GM19452 (cell line): ENCODE results near the gene ARHGAP22.

ENCODE experiments used
- ATAC-seq: cut with Tn5 transposase; IDR thresholded peaks from one replicate; pipeline ENCODE4 v1.9.1; 2021; ENCODE audit not compliant: unreplicated experiment

The ARHGAP22 gene

DNA sequence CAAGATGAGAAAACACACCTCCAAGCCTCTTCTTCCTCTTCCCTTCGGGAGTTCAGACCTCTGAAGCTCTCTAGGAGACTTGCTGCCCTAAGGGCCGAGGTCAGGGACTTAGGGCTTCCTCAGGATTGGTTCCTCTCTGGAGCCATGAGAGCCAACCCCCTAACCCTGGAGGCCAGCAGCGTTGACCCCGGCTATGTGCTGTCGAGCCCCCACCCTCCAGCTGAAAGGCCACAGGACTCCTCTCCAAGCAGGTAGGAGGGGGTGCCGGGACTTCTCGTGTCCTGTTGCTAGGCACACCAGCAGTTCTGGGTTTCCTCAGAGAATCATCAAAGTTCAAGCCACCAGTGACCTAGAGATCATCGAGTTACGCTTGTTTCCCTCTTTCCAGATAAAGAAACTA lies 87.4 kb downstream of the ARHGAP22 start:
- no peak for ATAC-seq

- no peak for ATAC-seq
Measured at GRCh38 chr10:48516911-48517310, 88.0 kb downstream of the ARHGAP22 start.

DNA sequence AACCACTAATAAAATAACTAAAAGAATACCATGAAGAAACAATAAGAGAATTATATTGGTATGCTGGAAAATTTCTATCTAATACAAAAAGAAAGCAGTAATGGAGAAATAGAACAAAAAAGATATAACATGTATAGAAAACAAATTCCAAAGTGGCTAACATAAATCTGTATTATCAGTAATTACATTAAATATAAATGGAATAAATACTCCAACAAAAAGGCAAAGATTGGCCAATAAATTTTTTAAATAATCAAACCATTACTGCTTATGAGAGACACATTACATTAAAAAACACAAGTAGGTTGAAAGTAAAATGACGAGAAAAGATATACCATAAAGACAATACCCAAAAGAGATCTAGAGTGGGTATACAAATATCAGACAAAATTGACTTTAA lies 90.0 kb downstream of the ARHGAP22 start:
- no peak for ATAC-seq

GRCh38 chr10:48514255-48514654 lies 90.6 kb downstream of the ARHGAP22 start:
- no peak for ATAC-seq

DNA sequence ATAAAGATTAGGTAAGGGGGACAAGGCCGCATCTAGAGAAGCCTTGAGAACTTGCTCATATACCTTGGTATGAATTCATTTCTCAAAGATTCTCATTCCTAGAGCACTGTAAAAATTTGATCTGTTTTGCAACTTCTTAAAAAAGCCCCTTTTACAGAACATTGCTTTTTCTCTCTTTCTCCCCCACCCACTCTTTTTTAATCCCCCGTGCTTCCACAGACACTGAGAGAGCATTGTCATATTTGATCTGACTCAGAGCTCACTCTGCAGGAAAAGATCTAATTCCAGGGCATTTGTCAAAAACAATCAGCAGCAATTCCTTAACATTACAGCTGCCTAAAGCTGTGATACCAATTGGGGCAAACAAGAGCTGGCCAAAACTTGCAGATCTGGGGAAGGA lies 92.0 kb downstream of the ARHGAP22 start:
- no peak for ATAC-seq

DNA sequence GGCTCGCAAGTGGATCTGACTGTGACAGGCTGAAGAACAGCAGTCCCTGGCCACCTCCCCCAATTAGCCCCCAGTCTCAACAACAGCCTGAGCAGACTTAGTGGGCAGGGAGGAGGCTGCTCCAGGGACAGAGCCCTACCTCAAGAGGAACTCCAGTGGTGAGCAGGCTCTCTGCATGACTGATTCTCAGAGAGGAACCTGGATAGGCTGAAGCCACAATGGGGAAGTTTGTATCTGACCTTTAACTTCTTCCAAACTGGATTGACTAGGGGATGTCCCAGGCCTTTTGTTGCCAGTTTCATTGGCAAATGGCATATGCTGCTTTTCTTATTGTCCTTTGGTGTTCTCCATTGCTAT lies 93.0 kb downstream of the ARHGAP22 start:
- ATAC-seq = no peak

GRCh38 chr10:48511066-48511874 lies 93.6 kb downstream of the ARHGAP22 start:
- ATAC-seq = no peak

DNA sequence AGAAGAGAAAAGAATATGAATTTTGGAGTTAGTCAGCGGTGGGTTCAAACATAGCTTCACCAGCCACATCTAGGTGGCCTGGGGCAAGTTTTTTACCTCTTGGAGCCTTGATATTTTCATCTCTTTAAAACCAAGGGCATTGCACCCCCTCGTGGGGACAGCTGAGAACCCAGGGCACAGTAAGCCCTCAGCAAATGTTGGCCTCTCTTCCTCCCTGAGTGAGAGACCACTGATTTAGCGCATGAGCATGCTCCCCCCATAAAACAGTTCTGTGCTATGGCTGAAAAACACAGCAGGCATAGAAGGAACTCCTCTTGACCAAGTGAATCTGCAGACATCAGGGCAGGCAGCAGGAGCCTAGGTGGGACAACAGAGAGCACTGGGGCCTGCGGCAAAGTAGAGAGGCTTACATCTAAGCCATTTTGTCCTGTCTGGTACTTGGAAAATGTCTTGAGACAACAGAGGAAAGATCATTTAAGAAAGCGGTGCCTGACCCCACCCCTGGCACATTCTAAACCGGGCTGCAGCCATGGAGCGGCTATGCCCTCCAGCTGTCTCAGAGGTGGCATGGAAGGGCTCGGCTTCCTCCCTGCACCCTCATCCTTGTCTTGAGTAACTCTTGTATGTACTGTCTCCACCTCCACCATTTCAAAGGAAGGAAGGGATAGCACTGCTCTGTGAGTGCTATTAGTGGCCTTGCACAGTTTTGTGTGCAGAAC lies 94.7 kb downstream of the ARHGAP22 start:
- no peak for ATAC-seq

GRCh38 chr10:48508791-48509772 lies 95.8 kb downstream of the ARHGAP22 start:
- no peak for ATAC-seq

DNA sequence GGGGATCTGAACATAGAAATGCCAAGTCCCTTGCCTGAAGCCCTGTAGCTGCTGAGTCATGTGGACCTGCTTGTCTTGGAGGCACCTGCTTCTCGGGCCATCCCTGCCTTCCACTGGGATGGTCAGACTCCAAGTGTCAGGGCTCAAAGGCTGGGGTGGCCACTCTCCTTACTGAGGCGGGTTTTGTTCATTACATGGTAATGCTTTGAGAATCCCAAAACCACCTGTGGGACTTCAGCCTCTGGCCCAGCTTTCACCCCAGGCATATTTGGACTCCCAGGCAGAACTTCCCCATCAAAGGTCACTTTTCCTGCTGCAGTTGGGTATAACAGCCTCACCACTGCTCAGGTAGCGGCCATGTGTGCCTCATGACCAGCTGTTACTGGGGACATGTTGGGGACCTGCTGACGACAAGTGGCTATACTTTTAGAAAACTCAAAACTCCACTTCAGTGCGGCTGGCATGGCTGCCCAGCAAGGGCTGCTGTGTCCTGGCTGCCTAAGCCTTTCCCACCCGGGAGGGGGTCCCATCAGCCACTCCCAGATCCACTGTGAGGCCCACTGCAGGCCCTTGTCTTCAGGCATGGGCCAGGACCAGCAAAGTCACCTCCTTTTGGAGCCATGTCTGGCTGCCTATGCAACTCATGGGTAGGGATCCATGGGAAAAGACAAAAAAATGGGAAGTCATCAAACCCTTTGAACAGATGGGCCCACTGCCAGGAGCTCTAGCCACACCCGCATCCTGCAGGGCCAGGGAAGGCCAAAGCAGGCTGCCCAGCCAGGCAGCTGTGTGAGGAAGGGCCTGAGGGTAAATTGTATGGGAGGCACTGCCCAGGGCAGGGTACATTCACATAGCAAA lies 96.7 kb downstream of the ARHGAP22 start:
- no peak for ATAC-seq

DNA sequence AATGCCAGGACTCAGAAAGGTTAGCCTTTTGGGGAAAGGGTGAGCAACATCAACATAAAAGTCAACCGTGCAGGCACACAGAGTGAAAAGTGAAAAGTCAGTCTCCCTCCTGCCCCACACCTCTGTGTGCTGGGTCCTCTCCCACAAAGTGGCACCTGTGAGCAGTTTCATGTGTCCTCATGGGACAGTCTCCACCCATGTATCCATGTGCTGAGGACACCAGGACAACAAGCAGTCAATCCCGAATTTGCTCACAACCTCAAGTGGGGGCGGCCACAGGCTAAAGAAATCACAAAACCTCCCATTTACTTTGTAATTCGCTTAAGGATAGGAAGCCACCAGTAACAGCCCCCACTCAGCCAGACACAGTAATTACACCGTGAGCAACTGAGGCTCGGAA lies 97.4 kb downstream of the ARHGAP22 start:
- no peak for ATAC-seq

DNA sequence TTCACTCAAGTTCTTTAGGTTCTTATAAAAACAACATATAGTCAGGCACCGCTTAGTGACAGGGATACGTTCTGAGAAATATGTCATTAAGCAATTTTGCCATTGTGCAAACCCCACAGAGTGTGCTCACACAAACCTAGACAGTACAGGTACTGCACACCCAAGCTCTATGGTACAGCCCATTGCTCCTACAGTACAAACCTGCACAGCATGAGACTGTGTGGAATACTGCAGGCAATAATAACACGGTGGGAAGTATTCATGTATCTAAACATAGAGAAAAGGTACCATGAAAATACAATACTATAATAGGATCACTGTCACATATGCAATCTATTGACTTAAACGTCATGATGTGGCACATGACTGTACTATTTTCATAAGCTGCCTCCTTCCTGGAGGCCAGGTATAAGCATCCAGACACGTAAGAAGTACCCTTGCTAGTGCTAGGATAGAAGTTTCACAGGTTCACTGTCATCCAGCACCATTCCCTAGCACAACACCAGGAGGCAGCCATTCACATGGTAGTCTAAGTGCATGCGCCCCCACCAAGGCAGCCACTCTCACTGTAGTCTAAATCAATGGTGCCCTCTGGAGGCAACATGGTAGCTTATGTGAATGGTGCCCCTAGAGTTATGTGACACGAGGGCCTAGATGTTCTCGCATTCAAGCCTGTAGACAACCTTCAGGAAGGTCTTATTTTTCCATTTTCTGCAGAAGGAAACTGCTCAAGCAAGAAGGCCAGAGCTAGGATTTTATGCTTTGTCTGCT lies 98.5 kb downstream of the ARHGAP22 start:
- no peak for ATAC-seq

GRCh38 chr10:48505394-48506112 lies 99.3 kb downstream of the ARHGAP22 start:
- ATAC-seq = no peak

DNA sequence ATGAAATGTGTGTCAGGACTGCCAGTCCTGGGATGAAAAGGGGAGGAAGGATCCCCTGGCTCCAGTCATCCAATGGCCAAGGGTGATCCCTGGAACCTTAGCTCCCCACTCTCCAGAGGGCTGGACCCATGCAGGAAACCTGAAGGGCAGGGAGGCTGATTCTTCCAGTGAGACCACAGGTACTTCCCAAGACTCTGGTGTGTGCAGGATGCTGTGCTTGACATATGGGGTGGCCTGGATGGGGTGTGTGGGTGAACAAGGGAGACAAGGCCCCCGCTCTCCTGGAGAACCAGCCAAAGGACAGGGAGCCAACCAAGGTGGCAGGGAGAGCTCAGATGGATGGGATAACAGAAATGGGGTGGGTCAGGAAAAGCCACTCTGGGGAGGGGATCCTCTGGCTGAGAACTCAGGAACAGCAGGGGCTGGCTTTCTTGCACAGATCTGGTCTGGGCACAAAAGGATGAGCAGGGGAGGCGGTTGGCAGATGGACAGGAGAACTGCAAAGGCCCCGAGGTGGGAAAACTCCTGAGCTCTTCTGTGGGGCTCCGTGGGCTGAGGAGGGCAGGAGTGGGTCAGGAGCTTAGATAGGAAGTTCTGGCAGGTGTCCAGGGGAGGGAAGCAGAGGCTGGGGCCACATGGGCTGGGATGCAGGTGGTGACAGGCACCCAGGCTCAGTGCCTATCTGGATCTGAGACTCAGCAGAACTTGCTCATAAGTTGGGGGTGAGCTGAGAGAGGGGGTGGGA lies 100.6 kb downstream of the ARHGAP22 start:
- ATAC-seq = no peak

GRCh38 chr10:48503293-48503911 lies 101.5 kb downstream of the ARHGAP22 start:
- no peak for ATAC-seq

DNA sequence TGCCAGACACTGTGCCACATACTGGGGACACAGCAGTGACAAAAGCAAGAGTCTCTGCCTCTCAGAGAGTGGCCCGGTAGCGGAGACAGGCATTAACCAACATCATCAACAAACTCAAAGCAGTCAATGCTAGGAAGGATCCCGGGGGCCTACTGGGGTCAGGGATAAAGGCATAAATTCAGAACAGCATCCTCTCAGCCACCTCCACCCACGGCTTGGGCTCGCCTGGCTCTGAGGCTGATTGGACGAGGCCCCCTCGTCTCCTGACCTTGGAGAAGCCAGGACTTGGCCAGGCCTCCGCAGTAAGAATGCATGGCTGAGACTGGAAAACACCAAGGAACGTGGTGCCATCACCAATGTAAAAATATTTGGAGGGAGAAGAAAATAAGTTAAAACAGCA lies 102.1 kb downstream of the ARHGAP22 start:
- no peak for ATAC-seq

DNA sequence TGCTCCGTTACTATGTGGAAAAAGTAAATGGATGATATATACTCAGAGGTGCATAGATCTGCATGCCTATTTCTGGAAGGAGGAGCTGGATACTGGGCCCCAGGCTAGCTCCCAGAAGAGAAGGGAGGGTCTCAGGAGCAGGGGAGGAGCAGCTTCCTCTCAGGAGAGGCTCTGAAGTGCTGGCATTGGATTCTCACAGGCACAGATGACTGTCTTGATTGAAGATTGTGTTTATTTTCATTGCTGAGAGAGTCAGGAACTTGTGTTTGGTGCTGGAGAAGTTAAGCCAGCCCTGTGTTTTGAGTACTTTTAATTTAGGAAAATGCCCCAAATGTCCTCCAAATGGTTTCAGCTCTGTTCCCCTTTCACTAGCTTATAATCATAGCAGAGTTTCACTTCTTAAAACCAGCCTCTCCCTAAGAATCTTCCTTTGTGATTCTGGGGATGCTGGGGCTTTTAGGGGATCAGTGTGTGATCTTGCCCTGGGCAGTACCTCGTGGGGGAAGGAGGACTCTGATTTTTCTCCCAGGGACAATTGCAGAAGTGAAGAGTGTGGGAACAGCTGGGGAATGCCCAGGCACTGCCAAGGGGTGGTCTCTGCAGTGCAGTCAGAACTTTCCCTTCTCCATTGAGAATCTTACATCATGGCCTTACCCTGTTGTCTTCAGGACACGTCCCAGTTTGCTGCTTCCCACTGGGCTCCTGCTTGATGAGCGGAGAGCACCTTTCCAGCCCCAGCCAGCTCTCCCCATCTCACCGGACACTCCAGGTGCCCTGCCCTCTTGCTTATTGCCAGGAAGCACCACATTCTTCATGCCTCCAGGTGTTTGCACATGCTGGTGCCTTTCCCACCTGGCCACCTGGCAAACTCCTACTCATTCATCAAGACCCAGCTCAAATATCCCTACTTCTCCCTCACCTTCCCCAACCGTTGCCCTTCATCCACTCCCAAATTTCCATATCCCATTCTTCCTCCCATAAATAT lies 102.8 kb downstream of the ARHGAP22 start:
- no peak for ATAC-seq
